Stomach (tissue), 4 donors: ENCODE measurements around the gene ADAM11.
A peak's percentile ranks its signal among the peaks of the same experiment; 100 is the strongest.

Experiments
- EP300 ChIP-seq: sonication (generic); formaldehyde crosslinking; IDR thresholded peaks from one replicate; pipeline ENCODE4 v1.6.1; 2017; ENCODE audit warnings: antibody characterized with exemption
- POLR2A ChIP-seq, 4 donors: fragments of 450-650 bp; IDR thresholded peaks; one replicate each; pipeline ENCODE4 v1.6.1; 2016; ENCODE audit warnings: antibody characterized with exemption in 4 of 4, control low read depth in 2 of 4, mild to moderate bottlenecking in 1 of 4, moderate library complexity in 1 of 4
- POLR2AphosphoS5 ChIP-seq, 3 donors: sonication (generic); formaldehyde crosslinking; IDR thresholded peaks; one replicate each; pipeline ENCODE4 v1.6.1; 2016; ENCODE audit warnings: antibody characterized with exemption in 3 of 3
- TF ChIP-seq, protein P1 (sequence below), 7 experiments: fragments of 450-650 bp in 4 of 7; fragments of 200-600 bp in 3 of 7; sonication (generic) in 3 of 7; IDR thresholded peaks; one replicate each; pipeline ENCODE4 v1.5.1; 2016 to 2019; ENCODE audit warnings: antibody characterized with exemption in 7 of 7, control low read depth in 2 of 7, mild to moderate bottlenecking in 1 of 7

DNA sequence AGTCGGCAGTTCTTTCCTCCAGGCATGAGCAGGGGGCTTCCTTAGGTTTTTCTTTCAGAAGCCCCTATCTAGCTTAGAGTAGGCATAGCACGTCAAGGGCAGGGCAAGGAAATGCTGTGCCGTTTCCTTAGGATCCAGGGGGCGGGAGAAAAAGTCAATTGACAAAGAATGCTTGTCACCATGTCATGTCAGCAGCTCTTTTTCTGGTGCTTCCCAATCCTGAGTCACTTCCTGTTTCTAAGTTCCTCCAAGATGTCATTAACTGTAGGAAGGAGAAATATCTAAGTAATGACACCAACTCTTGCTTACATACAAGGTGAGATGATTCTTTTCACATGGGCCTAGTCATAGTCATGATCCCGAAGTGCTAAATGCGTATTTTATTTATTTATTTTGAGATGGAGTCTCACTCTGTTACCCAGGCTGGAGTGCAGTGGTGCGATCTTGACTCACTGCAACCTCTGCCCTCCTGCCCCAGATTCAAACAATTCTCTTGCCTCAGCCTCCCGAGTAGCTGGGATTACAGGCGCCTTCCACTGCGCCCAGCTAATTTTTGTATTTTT lies 36.1 kb downstream of the ADAM11 start:
- TF ChIP-seq, protein P1, sequence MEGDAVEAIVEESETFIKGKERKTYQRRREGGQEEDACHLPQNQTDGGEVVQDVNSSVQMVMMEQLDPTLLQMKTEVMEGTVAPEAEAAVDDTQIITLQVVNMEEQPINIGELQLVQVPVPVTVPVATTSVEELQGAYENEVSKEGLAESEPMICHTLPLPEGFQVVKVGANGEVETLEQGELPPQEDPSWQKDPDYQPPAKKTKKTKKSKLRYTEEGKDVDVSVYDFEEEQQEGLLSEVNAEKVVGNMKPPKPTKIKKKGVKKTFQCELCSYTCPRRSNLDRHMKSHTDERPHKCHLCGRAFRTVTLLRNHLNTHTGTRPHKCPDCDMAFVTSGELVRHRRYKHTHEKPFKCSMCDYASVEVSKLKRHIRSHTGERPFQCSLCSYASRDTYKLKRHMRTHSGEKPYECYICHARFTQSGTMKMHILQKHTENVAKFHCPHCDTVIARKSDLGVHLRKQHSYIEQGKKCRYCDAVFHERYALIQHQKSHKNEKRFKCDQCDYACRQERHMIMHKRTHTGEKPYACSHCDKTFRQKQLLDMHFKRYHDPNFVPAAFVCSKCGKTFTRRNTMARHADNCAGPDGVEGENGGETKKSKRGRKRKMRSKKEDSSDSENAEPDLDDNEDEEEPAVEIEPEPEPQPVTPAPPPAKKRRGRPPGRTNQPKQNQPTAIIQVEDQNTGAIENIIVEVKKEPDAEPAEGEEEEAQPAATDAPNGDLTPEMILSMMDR (IDR thresholded peaks at IDR 0.05): no peak
- no peak for TF ChIP-seq POLR2A (IDR thresholded peaks at IDR 0.05)
- no peak for TF ChIP-seq EP300
- TF ChIP-seq POLR2AphosphoS5 (IDR thresholded peaks at IDR 0.05): peak in 1 of 3 donors; percentile 51
